Inferior parietal cortex (tissue), 1 donor: Measurements from ENCODE around the gene FLT4.

Source experiments
- DNase-seq: peaks from one replicate; pipeline ENCODE4 v3.0.0-alpha.2; 2016; ENCODE audit errors: extremely low spot score

FLT4 gene

DNA sequence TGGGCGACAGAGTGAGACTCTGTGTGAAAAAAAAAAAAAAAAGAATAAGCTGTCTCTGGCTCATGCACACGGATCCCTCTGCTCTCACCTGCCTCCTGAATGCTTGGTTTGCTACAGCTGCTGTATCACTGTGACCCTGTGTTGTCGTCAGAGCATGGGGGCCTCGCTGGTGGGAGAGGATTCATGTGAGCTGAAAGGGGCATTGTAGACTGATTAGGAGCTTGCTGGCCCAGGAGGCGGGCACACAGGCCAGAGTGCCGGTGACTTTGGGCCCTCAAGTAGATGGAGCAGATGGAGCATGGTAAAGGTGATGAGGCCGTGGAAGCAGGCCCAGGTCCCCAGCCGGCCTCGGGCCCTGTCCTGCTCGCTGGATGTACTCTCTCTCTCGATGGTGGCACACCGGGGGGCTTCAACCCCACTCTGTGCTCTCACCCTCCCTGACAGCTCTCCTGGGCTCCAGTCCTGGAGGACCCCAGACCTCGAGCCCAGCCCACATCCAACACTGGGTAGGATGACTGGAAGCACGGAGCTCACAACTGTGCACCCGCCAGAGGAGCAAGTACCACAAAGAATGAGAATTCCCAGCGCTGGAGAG lies 7.1 kb downstream of the FLT4 start:
- no peak for DNase-seq

DNA sequence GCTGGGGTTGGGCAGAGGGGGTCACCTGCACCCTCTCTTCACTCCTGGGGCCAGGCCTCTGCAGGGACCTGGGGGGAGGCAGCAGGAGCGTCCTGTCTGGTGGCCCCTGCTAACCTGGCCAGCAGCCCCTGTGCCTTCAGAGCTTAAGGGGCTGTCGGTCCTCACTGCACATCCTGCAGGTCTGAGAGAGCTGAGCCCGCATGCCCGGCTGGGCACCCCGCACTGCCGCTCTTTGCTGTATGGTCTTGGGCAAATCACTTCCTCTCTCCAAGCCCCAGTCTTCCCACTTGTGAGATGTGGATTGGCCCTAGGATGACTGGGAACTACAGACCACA lies 7.9 kb downstream of the FLT4 start:
- no peak for DNase-seq

DNA sequence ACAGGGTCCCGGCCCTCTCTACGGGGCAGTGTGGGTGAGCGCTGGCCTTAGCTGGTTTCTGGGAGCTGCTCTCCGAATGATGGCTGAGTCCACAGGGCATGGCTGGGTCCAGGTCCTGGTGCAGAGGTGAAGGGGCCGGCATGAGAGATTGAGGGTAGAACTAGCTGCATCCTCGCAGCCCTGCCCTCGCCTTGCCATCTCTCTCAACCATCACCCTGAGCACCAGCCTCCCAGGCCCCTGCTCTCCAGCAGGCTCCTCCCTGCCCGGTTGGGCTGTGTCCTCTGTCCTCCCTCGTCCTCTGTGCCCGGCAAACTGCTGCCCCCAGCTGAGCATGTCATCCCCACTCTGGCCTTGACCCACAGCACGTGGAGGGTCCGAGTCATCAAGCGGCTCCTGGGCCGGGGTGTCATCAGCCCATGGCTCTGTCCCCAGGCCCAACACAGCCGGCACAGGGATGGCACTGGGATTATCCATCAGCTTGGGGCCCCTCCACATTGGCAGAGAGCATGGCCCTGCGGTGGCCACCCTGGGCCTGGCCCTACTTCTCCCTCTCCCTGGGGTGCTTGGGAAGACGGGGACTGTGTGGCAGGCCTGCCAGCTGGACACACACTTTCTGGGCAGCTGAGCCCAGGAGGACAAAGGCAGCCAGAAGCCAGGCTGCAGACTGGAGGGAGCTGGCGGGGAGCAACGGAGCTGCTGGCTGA lies 8.4 kb downstream of the FLT4 start:
- DNase-seq = no peak

DNA sequence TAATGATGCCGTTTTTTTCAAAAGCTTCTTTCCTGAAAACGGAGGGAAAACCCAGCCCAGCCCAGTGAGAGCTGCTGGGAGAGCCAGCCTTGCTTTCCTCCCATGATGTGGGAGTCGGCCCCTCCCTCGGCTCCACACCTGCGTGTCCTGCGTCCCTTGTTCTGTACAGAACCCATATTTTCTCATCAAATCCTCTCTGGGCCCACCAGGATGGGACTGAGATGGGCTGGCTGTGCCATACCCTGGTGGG lies 8.9 kb downstream of the FLT4 start:
- DNase-seq = no peak

DNA sequence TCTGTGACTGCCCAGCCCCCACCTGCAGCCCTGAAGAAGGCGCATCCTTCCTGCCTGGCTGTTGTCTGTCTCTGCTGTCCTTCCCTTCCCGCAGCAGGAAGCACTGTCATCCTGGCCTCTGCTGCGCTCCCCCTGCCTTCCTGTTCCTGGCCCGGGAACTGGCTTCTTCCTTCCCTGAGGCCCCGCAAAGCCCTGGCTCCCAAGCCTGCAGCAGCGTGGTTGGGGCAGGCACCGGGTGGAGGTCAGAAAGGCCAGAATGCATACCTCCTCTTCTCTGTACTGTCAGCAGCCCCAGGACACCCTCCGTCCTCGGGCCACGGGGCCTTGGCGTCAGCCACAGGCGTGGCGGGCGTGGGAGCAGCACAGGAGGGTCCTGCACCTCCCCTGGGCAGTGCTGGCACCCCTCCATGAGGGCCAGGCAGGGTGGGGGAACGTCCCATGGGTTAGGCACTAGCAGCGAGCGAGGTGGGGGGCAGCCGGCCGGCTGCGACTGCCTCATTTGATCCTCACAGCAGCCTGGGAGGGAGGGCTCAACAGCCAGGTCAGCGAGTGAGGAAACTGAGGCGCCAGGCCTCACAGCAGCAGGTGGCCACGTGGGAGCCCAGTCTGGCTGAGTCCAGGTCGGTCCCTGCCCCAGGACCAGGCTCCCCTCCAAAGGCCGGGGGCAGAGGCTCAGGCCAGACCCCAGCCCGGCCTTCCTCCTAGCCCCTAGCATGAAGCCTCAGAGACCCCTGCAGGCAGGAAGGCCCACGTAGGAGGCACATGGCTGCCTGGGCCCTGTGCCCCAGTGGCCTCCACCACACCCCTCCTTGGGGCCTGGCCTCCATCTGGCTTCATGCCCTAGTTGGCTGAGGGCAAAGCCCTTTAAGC lies 9.4 kb downstream of the FLT4 start:
- no peak for DNase-seq

DNA sequence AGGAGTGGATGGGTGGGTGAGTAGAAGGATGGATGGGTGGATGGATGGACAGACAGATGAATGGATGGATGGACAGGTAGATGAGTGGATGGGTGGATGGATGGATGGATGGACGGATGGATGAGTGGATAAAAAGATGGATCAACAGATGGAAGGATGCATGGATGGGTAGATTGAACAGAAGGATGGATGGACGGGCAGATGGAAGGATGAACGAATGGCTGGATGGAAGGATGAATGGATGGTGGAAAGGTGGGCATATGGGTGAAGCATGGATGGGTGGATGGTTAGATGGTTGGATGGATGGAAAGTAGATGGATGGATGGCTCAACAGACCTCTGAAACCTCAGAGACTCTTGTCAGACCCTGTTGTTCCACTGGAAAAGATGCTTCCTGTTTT lies 10.1 kb downstream of the FLT4 start:
- DNase-seq = no peak

DNA sequence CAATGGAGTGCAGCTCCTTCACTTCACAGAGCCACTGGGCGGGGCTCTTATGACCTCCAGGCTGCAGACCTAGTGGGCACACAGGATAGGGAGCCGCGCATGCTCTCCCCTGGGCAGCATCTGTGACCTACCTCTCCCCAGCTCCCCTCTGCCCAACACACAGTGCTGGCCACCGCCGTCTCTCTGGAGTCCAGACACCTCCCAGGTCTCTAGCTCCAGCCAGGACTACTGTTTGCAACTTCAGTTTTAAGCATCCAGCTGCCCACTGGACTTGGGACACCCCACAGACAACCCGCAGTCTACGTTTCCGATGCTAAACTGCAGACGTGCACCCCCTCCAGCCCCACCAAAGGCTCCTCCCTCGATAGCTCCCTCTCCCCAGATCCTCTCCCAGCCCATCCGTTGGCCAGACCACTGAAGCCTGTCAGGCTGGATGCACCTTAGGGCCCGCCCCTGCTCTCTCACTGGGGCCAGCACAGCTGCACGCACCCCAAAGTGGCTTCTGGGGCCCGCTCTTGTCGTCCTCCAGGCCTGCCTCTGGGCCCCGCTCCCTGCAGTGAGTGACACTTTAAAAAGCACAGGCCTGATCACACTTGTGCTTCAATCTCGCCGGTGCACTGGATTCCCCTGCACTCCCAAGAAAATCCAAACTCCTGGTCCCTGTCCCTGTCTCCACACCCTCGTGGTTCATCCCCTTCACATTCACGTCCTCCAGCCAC lies 11.3 kb downstream of the FLT4 start:
- DNase-seq = no peak

DNA sequence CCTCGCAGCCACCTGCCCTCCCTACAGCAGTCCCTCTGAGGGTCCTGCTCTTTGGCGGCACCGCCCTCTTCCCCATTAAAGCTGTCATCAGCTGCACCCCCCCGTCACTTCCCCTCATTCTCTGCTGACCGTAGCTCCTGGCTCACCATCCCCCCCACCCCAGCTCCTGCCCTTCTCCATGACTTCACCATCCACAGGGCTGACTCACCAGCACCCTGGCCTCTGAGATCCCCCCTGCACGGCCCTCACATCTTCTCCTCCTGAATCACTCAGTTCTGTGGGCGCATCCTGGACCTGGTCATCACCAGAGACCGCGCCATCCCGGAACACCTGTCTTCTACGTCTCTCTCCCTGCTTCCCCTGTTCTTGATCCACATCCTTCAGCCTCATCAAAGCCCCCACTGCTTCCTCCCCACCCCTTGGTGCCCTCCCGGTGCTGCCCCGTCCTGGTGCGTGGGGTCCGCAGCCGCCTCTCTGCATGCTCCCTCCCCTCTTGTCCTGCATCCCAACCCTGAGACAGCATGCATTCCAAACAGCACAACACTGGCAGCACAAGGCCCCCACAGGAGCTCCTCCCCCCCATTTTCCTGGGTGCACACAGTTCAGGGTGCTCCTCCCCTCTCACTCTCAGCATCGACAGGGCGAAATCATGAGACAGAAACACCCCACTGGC lies 12.9 kb downstream of the FLT4 start:
- DNase-seq = no peak

DNA sequence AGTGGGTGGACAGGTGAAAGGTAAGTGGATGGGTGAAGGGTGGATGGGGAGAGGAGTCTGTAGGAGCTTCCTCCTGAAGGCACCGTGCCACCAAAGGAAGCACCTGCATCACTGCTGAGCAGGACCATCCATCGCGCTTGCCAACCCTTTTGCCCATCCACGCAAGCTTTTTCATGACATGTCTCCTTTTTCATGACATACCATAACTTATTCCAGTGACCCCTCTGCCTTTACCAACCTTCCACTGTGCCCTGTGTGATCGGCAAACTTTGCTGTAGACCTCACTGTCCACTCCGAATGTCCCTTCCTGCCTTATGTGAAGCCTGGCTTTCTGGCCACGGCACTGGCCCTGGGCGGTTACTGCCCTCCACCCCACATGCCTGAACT lies 13.4 kb downstream of the FLT4 start:
- DNase-seq = no peak

DNA sequence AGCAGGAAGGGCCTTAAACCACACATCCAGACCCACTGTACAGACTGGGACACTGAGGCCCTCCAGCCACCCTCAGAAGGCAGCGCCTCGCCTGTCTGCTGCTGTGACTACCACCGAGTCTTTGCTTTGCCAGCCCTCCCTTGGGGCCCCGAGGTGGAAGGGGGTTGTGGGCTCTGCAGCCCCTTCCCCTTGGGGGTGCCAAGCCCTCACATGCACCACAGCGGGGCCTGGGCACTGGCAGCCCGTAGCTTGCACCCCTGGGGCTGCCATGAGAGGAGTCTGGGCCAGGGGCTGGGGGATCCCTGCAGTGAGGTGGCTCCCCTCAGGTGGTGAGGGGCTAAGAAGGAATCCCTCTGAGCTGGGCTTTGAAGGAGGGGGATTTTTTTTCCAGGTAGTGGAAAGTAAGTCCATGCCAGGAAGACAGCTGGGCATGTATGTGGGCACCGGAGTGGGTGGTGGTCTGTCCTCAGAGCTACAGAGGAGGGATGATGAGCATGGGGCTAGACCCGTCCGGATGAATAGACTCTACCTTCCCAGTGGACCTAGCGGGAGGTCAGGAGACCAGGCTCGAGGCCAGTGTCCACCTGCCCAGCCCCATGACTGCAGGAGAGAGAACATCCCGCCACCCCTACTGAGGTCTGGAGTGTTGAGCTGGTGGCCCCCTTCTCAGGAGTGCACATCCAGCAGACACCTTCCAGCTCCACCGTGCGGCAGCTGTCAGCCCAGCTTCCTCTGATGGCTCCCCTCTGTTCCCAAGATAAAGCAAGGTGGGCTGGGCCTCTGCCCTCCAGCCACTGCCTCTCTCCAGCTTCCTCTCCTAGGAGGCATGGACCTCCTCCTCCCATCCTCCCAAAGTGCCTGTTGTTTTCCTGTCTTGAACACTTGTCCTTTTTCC lies 15.9 kb downstream of the FLT4 start:
- no peak for DNase-seq

DNA sequence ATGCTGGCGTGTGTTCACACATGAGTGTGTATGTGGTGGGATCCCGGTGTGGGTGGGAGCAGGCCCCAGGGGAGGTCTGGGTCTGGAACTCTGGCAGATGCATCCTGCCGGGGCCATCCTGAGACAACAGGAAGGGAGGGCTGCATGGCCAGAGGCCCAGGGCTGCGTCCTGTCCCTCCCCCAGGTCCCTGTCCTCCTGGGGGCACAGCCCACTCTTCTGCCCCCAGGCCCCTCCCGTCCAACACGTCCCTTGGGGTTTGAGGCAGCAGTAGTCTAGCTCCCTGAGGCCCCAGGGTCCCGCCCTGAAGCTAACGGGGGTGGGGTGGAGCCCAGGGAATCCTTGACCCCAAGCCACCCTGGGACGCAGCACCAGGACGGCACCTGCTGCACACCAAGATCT lies 16.6 kb downstream of the FLT4 start:
- DNase-seq = no peak

DNA sequence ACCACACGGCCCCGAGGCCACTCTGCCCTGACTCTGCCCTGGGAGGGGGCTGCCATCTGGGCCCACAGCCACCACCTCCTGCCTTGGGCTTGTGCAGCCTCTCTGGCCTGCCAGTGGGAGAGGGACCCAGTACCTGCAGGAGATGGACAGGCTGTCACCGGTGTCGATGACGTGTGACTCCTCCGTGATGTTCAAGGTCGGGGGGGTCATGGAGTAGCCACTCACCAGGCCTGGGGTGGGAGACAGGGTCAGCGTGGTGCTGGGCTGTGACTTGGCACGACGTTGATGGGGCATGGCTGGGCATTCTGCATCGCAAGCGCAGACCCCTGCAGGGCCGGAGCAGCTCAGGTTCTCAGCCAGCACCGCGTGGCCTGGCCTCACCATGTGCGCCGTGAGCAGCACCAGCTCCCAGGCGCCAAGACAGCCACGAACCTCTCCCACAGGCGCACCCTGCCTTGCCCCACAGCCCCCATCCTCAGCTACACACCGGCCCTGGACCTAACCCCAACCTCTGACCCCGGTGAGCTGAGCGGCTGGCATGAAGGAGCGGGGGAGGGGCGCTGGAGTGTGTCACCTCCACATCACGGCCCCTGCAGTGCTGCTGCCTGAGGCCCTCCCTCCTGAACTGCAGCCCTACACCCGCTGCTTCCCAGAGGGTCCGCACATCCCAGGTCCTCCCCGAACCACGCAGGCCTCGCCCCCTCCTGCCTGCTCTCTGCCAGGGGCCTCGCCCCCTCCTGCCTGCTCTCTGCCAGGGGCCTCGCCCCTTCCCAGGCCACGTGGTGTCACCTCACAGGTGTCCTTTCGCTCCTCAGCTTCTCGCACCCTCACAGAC lies 17.6 kb downstream of the FLT4 start:
- DNase-seq = no peak

DNA sequence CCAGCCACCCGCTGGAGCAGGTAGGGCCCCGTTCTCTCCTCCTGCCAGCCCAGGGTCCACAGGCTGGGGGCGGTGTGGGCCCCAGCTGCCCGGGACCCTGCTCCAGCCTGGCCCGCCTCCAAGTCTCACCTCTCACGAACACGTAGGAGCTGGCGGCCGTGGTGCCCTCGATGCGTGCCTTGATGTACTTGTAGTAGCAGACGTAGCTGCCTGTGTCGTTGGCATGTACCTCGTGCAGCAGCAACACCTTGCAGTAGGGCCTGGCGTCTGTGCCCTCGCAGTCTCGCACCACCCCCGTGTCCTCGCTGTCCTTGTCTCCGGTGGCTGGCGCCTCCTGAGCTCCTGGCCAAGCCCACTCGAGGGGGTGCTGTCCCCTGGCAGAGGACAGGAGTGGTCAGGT lies 19.0 kb downstream of the FLT4 start:
- no peak for DNase-seq

DNA sequence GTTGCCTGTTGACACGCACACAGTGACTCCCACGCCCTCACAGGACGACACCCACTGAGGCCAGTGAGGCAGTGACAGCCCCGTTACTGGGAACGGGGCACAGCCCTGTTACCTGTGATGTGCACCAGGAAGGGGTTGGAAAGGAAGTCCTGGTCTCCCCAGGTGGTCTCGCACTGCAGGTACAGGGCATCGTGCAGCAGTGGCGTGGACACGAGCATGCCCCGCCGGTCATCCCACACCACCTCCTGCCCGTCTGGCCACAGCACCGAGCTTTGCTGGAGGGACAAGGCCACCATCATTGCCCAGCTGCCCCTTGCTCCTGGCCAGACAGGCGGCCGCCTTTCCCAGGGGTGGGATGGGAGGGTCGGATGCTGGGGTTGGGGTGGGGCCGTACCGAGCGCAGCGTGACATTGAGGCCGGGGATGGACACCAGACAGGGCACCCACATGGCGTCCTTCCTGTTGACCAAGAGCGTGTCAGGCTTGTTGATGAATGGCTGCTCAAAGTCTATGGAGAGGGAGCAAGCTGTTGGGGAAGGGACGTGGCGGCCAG lies 19.5 kb downstream of the FLT4 start:
- DNase-seq = no peak

DNA sequence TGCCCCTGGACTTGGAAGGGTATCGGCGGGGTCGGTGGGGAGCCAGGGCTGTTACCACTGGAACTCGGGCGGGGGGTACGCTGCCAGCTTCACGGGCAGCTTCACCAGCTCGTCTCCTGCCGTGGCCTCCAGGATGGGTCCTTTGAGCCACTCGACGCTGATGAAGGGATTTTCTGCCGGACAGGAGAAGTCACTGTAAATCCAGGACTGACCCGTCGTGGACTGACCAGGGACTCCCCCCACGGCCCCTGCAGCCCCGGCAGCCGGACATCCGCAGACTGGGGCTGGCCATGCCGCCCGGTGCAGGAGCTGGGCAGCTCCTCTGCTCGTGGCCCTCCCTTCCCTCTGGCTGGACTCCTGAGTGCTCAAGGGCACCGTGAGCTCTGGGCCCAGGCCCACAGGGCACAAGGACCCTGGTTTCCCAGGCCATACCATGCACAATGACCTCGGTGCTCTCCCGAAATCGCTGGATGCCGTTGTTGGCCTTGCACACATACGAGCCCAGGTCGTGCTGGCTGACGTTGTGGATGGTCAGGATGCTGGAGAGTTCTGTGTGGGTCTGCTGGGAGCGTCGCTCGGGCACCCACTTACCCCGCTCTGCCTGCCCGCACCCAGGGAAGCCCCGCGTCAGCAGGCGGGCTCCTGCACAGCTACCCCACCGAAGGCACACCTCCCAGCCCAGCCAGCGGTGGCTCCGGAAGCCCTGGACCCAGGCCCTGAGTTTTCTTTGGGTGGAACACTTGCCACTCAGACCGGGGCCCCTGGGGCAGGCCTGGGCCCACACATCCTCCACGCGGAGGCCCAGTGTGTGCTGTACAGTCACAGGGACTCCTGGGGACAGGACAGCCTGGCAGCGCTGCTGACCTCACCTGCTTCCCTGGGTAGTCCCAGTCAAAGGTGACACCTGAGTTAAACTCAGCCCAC lies 20.3 kb downstream of the FLT4 start:
- no peak for DNase-seq

DNA sequence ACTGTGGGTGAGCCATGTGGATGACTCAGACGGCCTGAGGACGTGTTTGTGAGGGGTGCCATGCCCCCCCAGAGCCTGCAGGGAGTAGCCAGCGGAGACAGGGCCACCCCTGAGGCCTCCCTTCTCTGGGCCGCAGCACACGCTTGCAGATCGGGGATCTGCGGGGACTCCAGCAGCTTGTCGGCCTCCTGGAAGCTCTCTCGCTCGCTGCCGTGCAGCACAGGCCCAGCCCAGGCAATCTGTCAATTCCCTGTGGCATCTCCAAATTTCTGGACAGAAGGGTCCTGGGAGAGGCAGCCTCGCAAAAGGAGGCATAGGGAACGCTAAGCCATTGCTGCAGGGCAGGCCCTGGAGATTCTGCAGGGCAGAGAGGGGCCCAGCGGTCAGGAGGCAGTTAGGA lies 21.2 kb downstream of the FLT4 start:
- no peak for DNase-seq

DNA sequence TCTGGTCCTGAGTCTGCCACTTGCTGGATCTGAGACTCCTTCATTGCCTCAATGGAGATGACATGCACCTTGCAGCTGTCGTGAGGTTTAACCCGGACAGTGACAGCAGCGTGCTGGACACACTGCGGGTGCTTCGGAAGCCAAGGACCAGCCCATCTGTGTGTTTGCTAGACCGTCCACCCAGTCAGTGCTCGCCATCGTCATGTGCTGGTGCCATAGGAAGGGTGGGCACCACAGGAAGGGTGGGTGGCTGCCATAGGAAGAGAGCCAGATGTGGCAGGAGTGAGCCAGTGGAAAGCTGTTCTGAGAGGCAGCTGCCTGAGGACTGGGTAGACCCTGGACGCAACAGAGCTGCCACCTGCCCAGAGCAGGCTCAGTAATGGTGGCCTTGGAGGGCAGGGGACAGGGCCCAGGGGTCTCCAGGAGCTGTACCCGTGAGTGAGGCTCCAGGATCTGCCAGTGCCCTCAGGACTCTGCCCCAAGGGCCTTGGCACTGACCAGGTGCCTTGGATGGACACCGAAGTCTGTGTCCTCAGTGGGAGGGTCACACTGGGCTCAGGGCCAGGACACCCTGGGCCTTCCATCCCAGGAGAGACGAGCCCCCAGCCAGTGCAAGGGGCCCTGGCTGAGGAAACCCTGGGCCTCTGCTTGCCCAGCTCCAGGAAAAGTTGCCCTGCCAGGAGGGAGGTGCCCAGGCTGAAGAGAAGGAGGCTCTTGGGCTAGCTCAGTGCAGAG lies 21.8 kb downstream of the FLT4 start:
- DNase-seq = no peak
